ENCODE measurements around the gene RABL3.
"Not testable (repeated sequence)": the region's sequence is repeated elsewhere in the genome, so short reads cannot be mapped to it uniquely, and the experiment has no call there.

RABL3 gene

GRCh38 chr3:120642368-120642948, 99.9 kb downstream of the RABL3 start:
- DNase-seq = no peak

GRCh38 chr3:120641696-120642246, 100.5 kb downstream of the RABL3 start:
- no peak for DNase-seq

- DNase-seq = no peak
These were observed 102.1 kb downstream of the RABL3 start for GRCh38 chr3:120640231-120640630.

GRCh38 chr3:120638820-120639219, 103.5 kb downstream of the RABL3 start:
- DNase-seq = not testable (repeated sequence)

- DNase-seq = no peak
These were observed 104.3 kb downstream of the RABL3 start for GRCh38 chr3:120637851-120638559.

- DNase-seq = no peak
These were observed 105.4 kb downstream of the RABL3 start for GRCh38 chr3:120636795-120637401.

All from amniotic stem cell (primary cell).